Stimulated activated CD4-positive, alpha-beta T cell treated with anti-CD3 and anti-CD28 coated beads, Interleukin-2, amount 100 ng/mL, for 4 hours (primary cell): ENCODE results near the gene DENND2A.

ENCODE experiments used
- DNase-seq: peaks from one replicate; pipeline ENCODE4 v3.0.0-alpha.2; 2020; ENCODE audit warnings: low read depth

DENND2A gene

GRCh38 chr7:140619176-140619575 lies 21.4 kb downstream of the DENND2A start:
- DNase-seq = no peak

GRCh38 chr7:140618306-140618705 lies 22.3 kb downstream of the DENND2A start:
- no peak for DNase-seq

- DNase-seq = no peak
Observed at GRCh38 chr7:140617081-140617480, 23.5 kb downstream of the DENND2A start.

- DNase-seq = no peak
Observed at GRCh38 chr7:140616328-140616727, 24.3 kb downstream of the DENND2A start.

GRCh38 chr7:140611641-140612040 lies 29.0 kb downstream of the DENND2A start:
- DNase-seq = no peak

GRCh38 chr7:140610204-140611165 lies 30.1 kb downstream of the DENND2A start:
- DNase-seq = no peak

- no peak for DNase-seq
Observed at GRCh38 chr7:140609646-140610045, 31.0 kb downstream of the DENND2A start.

- DNase-seq = no peak
Observed at GRCh38 chr7:140607441-140607989, 33.1 kb downstream of the DENND2A start.

GRCh38 chr7:140605337-140605736 lies 35.3 kb downstream of the DENND2A start:
- DNase-seq = no peak

- DNase-seq = no peak
Observed at GRCh38 chr7:140604760-140605159, 35.9 kb downstream of the DENND2A start.

GRCh38 chr7:140604076-140604475 lies 36.5 kb downstream of the DENND2A start:
- no peak for DNase-seq

GRCh38 chr7:140601566-140602174 lies 38.9 kb downstream of the DENND2A start:
- no peak for DNase-seq

GRCh38 chr7:140600341-140600740 lies 40.3 kb downstream of the DENND2A start:
- no peak for DNase-seq

- DNase-seq = no peak
Observed at GRCh38 chr7:140597428-140597949, 43.1 kb downstream of the DENND2A start.

- no peak for DNase-seq
Observed at GRCh38 chr7:140596519-140597427, 43.8 kb downstream of the DENND2A start.

- no peak for DNase-seq
Observed at GRCh38 chr7:140595468-140596092, 45.0 kb downstream of the DENND2A start.

- DNase-seq = no peak
Observed at GRCh38 chr7:140594131-140594691, 46.4 kb downstream of the DENND2A start.

GRCh38 chr7:140593672-140593982 lies 47.0 kb downstream of the DENND2A start:
- no peak for DNase-seq

GRCh38 chr7:140592964-140593671 lies 47.5 kb downstream of the DENND2A start:
- no peak for DNase-seq

GRCh38 chr7:140591180-140591902 lies 49.3 kb downstream of the DENND2A start:
- no peak for DNase-seq
